ENCODE measurements around the gene TMEM94.

Gene TMEM94

GRCh38 chr17:75498726-75499213 is 42.3 kb downstream of the TMEM94 start:
- H3K4me3 ChIP-seq (ENCODE audit: low read length): no peak overlapping the region
- H2AFZ ChIP-seq (ENCODE audit: low read depth, low read length): no peak overlapping the region
- no peaks in the 10 kb centered on the region for H3K27me3 ChIP-seq (ENCODE audit: insufficient read depth, low read length)
- H3K36me3 ChIP-seq (ENCODE audit: insufficient read depth, low read length): peaks cover 59% of the 10 kb centered on the region
- no peaks in the 10 kb centered on the region for H3K9me3 ChIP-seq (ENCODE audit: low read length)
- H3K4me1 ChIP-seq (ENCODE audit: insufficient read depth, low read length): no peaks in the 10 kb centered on the region

DNA sequence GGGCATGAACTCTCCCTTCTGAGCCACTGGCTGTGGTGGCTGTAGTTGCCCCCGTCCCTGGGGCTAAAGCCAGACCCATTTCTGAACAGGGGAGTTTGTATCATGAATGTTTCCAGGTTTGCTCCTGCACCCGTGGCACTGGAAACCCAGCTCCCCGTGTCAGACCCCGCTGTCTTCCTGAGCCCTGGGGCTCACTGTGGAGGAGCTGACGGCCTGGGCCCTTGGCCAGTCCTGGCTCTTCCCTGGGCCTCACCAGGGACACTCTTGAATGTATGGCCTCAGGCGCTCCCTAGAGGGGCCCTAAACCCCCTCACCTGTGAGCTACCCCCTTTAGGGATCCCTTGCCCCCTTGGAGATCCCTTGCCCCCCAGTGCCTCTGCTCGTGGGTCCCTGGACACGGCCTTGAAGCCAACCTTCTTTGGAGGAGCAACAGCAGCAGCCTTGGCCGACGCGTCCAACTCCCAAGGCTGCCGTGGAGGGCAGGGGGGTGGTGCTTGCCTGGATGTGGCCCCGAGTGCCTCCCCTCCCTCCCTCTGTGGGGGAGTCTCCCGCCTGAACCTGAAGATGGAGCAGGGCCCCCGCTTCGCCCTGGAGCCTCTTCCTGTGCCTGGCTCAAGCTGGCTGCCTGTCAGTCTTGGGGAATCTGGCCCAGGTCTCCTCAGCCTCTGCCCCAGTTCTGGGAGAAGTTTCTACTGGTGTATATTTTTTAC is 43.0 kb downstream of the TMEM94 start:
- H3K36me3 ChIP-seq (ENCODE audit: insufficient read depth, low read length): peaks cover 61% of the 10 kb centered on the region
- H3K9me3 ChIP-seq (ENCODE audit: low read length): no peaks in the 10 kb centered on the region
- H2AFZ ChIP-seq (ENCODE audit: low read depth, low read length): no peak overlapping the region
- no peaks in the 10 kb centered on the region for H3K4me1 ChIP-seq (ENCODE audit: insufficient read depth, low read length)
- no peaks in the 10 kb centered on the region for H3K27me3 ChIP-seq (ENCODE audit: insufficient read depth, low read length)
- H3K4me3 ChIP-seq (ENCODE audit: low read length): no peak overlapping the region

GRCh38 chr17:75500419-75501216 is 44.2 kb downstream of the TMEM94 start:
- H3K4me3 ChIP-seq (ENCODE audit: low read length): no peak overlapping the region
- no peaks in the 10 kb centered on the region for H3K9me3 ChIP-seq (ENCODE audit: low read length)
- H3K36me3 ChIP-seq (ENCODE audit: insufficient read depth, low read length): peaks cover 66% of the 10 kb centered on the region
- H2AFZ ChIP-seq (ENCODE audit: low read depth, low read length): no peak overlapping the region
- no peaks in the 10 kb centered on the region for H3K27me3 ChIP-seq (ENCODE audit: insufficient read depth, low read length)
- no peaks in the 10 kb centered on the region for H3K4me1 ChIP-seq (ENCODE audit: insufficient read depth, low read length)

DNA sequence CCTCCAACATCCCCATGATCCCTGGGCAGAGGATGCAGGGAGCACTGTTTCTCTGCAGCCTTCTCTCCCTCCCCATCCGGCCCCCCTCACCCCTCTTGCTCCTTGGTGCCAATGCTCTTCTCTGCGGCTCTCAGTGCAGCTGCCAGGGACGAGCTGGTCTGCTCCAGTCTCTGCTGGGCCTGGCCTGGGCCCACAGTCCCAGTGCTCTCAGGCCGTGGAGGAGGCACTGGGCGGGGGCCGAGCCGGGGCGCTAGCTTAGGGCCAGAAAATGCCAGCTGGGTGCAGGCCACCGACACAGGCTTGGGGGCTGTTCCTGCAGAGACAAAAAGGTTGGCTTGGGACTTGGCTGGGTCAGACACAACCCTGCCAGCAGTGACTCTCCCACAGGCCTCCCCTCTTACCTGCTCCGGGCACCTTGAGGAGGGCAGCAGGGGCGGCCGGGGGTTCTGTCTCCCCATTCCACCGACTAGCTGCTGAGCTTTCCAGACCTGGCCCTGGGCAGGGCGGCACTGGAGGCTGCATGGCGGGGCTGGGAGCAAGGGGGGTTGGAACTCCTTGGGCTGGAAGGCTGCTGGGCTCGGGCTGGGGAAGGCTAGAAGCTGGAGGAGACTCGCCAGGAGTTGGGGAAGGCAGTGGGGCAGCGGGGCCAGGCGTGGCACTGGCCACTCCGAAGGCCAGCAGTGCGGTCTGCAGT is 45.1 kb downstream of the TMEM94 start:
- no peaks in the 10 kb centered on the region for H3K27me3 ChIP-seq (ENCODE audit: insufficient read depth, low read length)
- no peak overlapping the region for H3K4me3 ChIP-seq (ENCODE audit: low read length)
- no peak overlapping the region for H2AFZ ChIP-seq (ENCODE audit: low read depth, low read length)
- no peaks in the 10 kb centered on the region for H3K4me1 ChIP-seq (ENCODE audit: insufficient read depth, low read length)
- H3K9me3 ChIP-seq (ENCODE audit: low read length): no peaks in the 10 kb centered on the region
- H3K36me3 ChIP-seq (ENCODE audit: insufficient read depth, low read length): peaks cover 66% of the 10 kb centered on the region

- H3K27me3 ChIP-seq (ENCODE audit: insufficient read depth, low read length): no peaks in the 10 kb centered on the region
- H2AFZ ChIP-seq (ENCODE audit: low read depth, low read length): no peak overlapping the region
- H3K9me3 ChIP-seq (ENCODE audit: low read length): no peaks in the 10 kb centered on the region
- no peak overlapping the region for H3K4me3 ChIP-seq (ENCODE audit: low read length)
- no peaks in the 10 kb centered on the region for H3K4me1 ChIP-seq (ENCODE audit: insufficient read depth, low read length)
- peaks cover 67% of the 10 kb centered on the region for H3K36me3 ChIP-seq (ENCODE audit: insufficient read depth, low read length)
These were observed 45.8 kb downstream of the TMEM94 start for GRCh38 chr17:75502072-75502720.

GRCh38 chr17:75502721-75503329 is 46.4 kb downstream of the TMEM94 start:
- no peaks in the 10 kb centered on the region for H3K4me1 ChIP-seq (ENCODE audit: insufficient read depth, low read length)
- no peak overlapping the region for H2AFZ ChIP-seq (ENCODE audit: low read depth, low read length)
- H3K4me3 ChIP-seq (ENCODE audit: low read length): no peak overlapping the region
- peaks cover 65% of the 10 kb centered on the region for H3K36me3 ChIP-seq (ENCODE audit: insufficient read depth, low read length)
- H3K9me3 ChIP-seq (ENCODE audit: low read length): no peaks in the 10 kb centered on the region
- H3K27me3 ChIP-seq (ENCODE audit: insufficient read depth, low read length): no peaks in the 10 kb centered on the region

- Histone ChIP-seq H3K4me3 (ENCODE audit: low read length) (no peak overlapping the region), H3K36me3 (ENCODE audit: insufficient read depth, low read length) (peaks cover 59% of the 10 kb centered on the region), H3K27me3 (ENCODE audit: insufficient read depth, low read length) (no peaks in the 10 kb centered on the region), H3K9me3 (ENCODE audit: low read length) (no peaks in the 10 kb centered on the region), H3K4me1 (ENCODE audit: insufficient read depth, low read length) (peaks cover 5% of the 10 kb centered on the region), H2AFZ (ENCODE audit: low read depth, low read length) (no peak overlapping the region)
These were observed 47.0 kb downstream of the TMEM94 start for GRCh38 chr17:75503337-75503950.

GRCh38 chr17:75503976-75504346 is 47.5 kb downstream of the TMEM94 start:
- Histone ChIP-seq H3K4me1 (ENCODE audit: insufficient read depth, low read length) (peaks cover 7% of the 10 kb centered on the region), H3K9me3 (ENCODE audit: low read length) (no peaks in the 10 kb centered on the region), H3K36me3 (ENCODE audit: insufficient read depth, low read length) (peaks cover 54% of the 10 kb centered on the region), H3K27me3 (ENCODE audit: insufficient read depth, low read length) (no peaks in the 10 kb centered on the region), H3K4me3 (ENCODE audit: low read length) (no peak overlapping the region), H2AFZ (ENCODE audit: low read depth, low read length) (no peak overlapping the region)

GRCh38 chr17:75504347-75505151 is 48.1 kb downstream of the TMEM94 start:
- no peak overlapping the region for H3K4me3 ChIP-seq (ENCODE audit: low read length)
- peaks cover 52% of the 10 kb centered on the region for H3K36me3 ChIP-seq (ENCODE audit: insufficient read depth, low read length)
- H3K9me3 ChIP-seq (ENCODE audit: low read length): no peaks in the 10 kb centered on the region
- no peaks in the 10 kb centered on the region for H3K27me3 ChIP-seq (ENCODE audit: insufficient read depth, low read length)
- peaks cover 7% of the 10 kb centered on the region for H3K4me1 ChIP-seq (ENCODE audit: insufficient read depth, low read length)
- H2AFZ ChIP-seq (ENCODE audit: low read depth, low read length): no peak overlapping the region

GRCh38 chr17:75505152-75505409 is 48.6 kb downstream of the TMEM94 start:
- no peaks in the 10 kb centered on the region for H3K9me3 ChIP-seq (ENCODE audit: low read length)
- H3K4me1 ChIP-seq (ENCODE audit: insufficient read depth, low read length): peaks cover 7% of the 10 kb centered on the region
- peaks cover 49% of the 10 kb centered on the region for H3K36me3 ChIP-seq (ENCODE audit: insufficient read depth, low read length)
- H3K27me3 ChIP-seq (ENCODE audit: insufficient read depth, low read length): no peaks in the 10 kb centered on the region
- H3K4me3 ChIP-seq (ENCODE audit: low read length): no peak overlapping the region
- H2AFZ ChIP-seq (ENCODE audit: low read depth, low read length): no peak overlapping the region

- Histone ChIP-seq H3K4me1 (ENCODE audit: insufficient read depth, low read length) (peaks cover 7% of the 10 kb centered on the region), H3K27me3 (ENCODE audit: insufficient read depth, low read length) (no peaks in the 10 kb centered on the region), H3K36me3 (ENCODE audit: insufficient read depth, low read length) (peaks cover 47% of the 10 kb centered on the region), H2AFZ (ENCODE audit: low read depth, low read length) (no peak overlapping the region), H3K9me3 (ENCODE audit: low read length) (no peaks in the 10 kb centered on the region), H3K4me3 (ENCODE audit: low read length) (no peak overlapping the region)
These were observed 49.2 kb downstream of the TMEM94 start for GRCh38 chr17:75505640-75506039.

DNA sequence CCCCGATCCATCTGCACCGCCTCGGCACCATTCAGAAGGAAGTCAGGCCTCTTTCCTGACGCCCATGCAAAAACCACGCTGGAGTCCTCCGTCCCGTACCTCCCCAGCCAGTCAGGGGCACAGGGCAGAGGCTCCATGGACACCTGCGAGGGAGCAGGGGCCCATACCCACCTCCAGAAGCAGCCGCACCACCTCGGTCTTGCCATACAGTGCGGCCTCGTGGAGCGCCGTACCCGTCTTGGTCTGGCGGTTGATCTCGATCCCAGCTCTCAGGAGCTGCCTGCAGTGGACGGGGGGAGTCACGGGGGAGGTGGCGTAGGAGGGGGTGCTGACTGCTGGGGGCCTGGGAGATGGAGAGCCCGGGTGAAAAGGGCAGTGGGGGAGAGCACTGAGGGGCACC is 49.7 kb downstream of the TMEM94 start:
- H3K36me3 ChIP-seq (ENCODE audit: insufficient read depth, low read length): peaks cover 44% of the 10 kb centered on the region

More for the DNA sequence above, 49.7 kb downstream of the TMEM94 start:
- Histone ChIP-seq H2AFZ (ENCODE audit: low read depth, low read length) (no peak overlapping the region), H3K4me3 (ENCODE audit: low read length) (no peak overlapping the region), H3K27me3 (ENCODE audit: insufficient read depth, low read length) (no peaks in the 10 kb centered on the region), H3K9me3 (ENCODE audit: low read length) (no peaks in the 10 kb centered on the region), H3K4me1 (ENCODE audit: insufficient read depth, low read length) (peaks cover 7% of the 10 kb centered on the region)

Data from neuron (in vitro differentiated cells).